Neural cell (in vitro differentiated cells): ENCODE data around the gene MSI2.

Experiments
- CTCF ChIP-seq: fragments of 450-650 bp; IDR thresholded peaks from 2 replicates; pipeline ENCODE4 v1.5.1; 2014; ENCODE audit warnings: antibody characterized with exemption, mild to moderate bottlenecking, moderate library complexity; ENCODE audit not compliant: poor library complexity, severe bottlenecking
- EP300 ChIP-seq: fragments of 450-650 bp; conservative IDR thresholded peaks from 2 replicates; pipeline ENCODE4 v1.6.1; 2014; ENCODE audit warnings: antibody characterized with exemption, mild to moderate bottlenecking, moderate library complexity; ENCODE audit not compliant: poor library complexity, severe bottlenecking
- EZH2 ChIP-seq: fragments of 200-600, 300-800 bp; shearing (Covaris generic), sonication (generic); IDR thresholded peaks from 2 replicates; pipeline ENCODE4 v1.6.1; 2014; ENCODE audit warnings: antibody characterized with exemption, low read length, borderline replicate concordance, mild to moderate bottlenecking; ENCODE audit not compliant: insufficient read depth, poor library complexity, severe bottlenecking
- MXI1 ChIP-seq: fragments of 450-650 bp; conservative IDR thresholded peaks from 2 replicates; pipeline ENCODE4 v1.6.1; 2014; ENCODE audit warnings: antibody characterized with exemption, mild to moderate bottlenecking; ENCODE audit not compliant: poor library complexity, severe bottlenecking
- POLR2AphosphoS5 ChIP-seq: IDR thresholded peaks from 2 replicates; pipeline ENCODE4 v1.6.1; 2012
- SMC3 ChIP-seq: fragments of 450-650 bp; conservative IDR thresholded peaks from 2 replicates; pipeline ENCODE4 v1.6.1; 2014; ENCODE audit warnings: antibody characterized with exemption, mild to moderate bottlenecking, moderate library complexity; ENCODE audit not compliant: poor library complexity
- TAF1 ChIP-seq: IDR thresholded peaks from 2 replicates; pipeline ENCODE4 v1.6.1; 2012; ENCODE audit warnings: low read depth

DNA sequence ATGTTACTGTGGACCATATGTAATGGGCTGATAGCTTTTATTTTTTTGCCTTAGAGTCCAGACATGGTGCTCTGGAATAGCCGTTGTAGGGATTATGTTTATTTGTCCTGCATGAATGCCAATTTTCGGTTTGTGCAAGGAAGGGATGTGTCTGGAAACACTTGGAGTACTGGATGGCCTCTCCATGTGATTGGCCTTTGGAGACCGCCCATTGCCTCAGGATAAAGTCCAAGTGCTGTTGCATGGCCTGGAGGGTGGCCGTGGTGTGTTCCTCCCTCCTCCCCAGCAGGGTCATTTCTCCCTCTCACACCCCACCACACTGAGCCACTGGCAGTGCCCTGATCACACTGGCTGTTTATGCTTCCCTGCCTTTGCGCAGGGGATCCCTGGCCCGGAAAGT lies 93.9 kb downstream of the MSI2 start:
- TF ChIP-seq CTCF (no peak), EZH2 (no peak), SMC3 (no peak), EP300 (no peak), POLR2AphosphoS5 (no peak), TAF1 (no peak), MXI1 (no peak)
